Caco-2 (cell line): ENCODE measurements around the gene SKIC8. TPM values are rescaled to one million over a fixed set of nuclear protein-coding genes. Genes with fewer than 3 reads are reported as not detected.

ENCODE experiments used
- BruUV-seq: library from RNA; stranded (reverse); fragments of 400-500 nt; replicated peaks from 2 replicates; lab custom pipeline; 2021; lab: Mats Ljungman, UMichigan
- CTCF ChIA-PET: fragments of 300-600 bp; sonication (Branson Sonifier 250); formaldehyde crosslinking; loops from one replicate; lab custom pipeline; 2022; ENCODE audit warnings: antibody characterized with exemption; lab: Charles Lee
- POLR2A ChIA-PET: fragments of 300-600 bp; sonication (Branson Sonifier 250); formaldehyde crosslinking; loops from one replicate; lab custom pipeline; 2022; ENCODE audit warnings: antibody characterized with exemption; lab: Charles Lee
- DNase-seq, 2 experiments: peaks; one replicate each; pipeline versions ENCODE4 v3.0.0 to v3.0.0-alpha.2; 2020 to 2022
- H3K27me3 ChIP-seq: replicated peaks from 2 replicates; pipeline ENCODE4 v1.6.0; 2011; ENCODE audit warnings: low read length; ENCODE audit not compliant: control insufficient read depth, insufficient read depth
- H3K36me3 ChIP-seq: 2 replicates; pipeline ENCODE4 v1.5.1; 2011; ENCODE audit warnings: low read length; ENCODE audit not compliant: control insufficient read depth, insufficient read depth
- H3K4me1 ChIP-seq: fragments of 250-450 bp; sonication (Bioruptor Pico); 2 replicates; pipeline ENCODE4 v1.5.1; 2020; ENCODE audit warnings: mild to moderate bottlenecking
- H3K4me3 ChIP-seq: 2 replicates; pipeline ENCODE4 v1.5.1; 2011; ENCODE audit warnings: low read depth, mild to moderate bottlenecking, control low read depth, low read length
- H3K9me3 ChIP-seq: fragments of 250-450 bp; sonication (Bioruptor Pico); 2 replicates; pipeline ENCODE4 v1.5.1; 2020; ENCODE audit warnings: mild to moderate bottlenecking, moderate library complexity
- H3K27ac Mint-ChIP-seq: one replicate; pipeline ENCODE4 v1.8.0; 2022; ENCODE audit warnings: mixed read lengths; ENCODE audit not compliant: unreplicated experiment
- H3K27me3 Mint-ChIP-seq: one replicate; pipeline ENCODE4 v1.8.0; 2022; ENCODE audit warnings: mixed read lengths; ENCODE audit not compliant: insufficient read depth, unreplicated experiment
- H3K36me3 Mint-ChIP-seq: one replicate; pipeline ENCODE4 v1.8.0; 2022; ENCODE audit warnings: mild to moderate bottlenecking, mixed read lengths; ENCODE audit not compliant: insufficient read depth, unreplicated experiment
- H3K4me1 Mint-ChIP-seq: one replicate; pipeline ENCODE4 v1.8.0; 2022; ENCODE audit warnings: low read depth, mixed read lengths; ENCODE audit not compliant: unreplicated experiment
- H3K4me3 Mint-ChIP-seq: one replicate; pipeline ENCODE4 v1.8.0; 2022; ENCODE audit warnings: mild to moderate bottlenecking, moderate library complexity, mixed read lengths; ENCODE audit not compliant: unreplicated experiment
- H3K9me3 Mint-ChIP-seq: one replicate; pipeline ENCODE4 v1.8.0; 2022; ENCODE audit warnings: mixed read lengths; ENCODE audit not compliant: unreplicated experiment
- CTCF ChIP-seq, 2 experiments: fragments of 200-600 bp in 1 of 2; IDR thresholded peaks; 1 replicate in 1 of 2; 2 replicates in 1 of 2; pipeline versions ENCODE4 v1.5.1 to v1.8.0; 2011 to 2022; ENCODE audit warnings: antibody characterized with exemption in 1 of 2, control low read depth in 1 of 2, inconsistent platforms in 1 of 2, low read depth in 1 of 2, low read length in 1 of 2, mild to moderate bottlenecking in 1 of 2, moderate library complexity in 1 of 2; ENCODE audit not compliant: insufficient read depth in 1 of 2, severe bottlenecking in 1 of 2, unreplicated experiment in 1 of 2
- intact Hi-C: fragments of 100-400 bp; cut with micrococcal nuclease; formaldehyde crosslinking; loops from one replicate; pipeline ENCODE4 v1.10.0; 2022; ENCODE audit not compliant: unreplicated experiment
- total RNA-seq: library from RNA; stranded (reverse); gene quantifications from 2 replicates; pipeline ENCODE4 v1.2.3, GENCODE V29; 2022

SKIC8 gene
- total RNA-seq, 1 experiment from 2014 or later: 45.7 TPM

DNA sequence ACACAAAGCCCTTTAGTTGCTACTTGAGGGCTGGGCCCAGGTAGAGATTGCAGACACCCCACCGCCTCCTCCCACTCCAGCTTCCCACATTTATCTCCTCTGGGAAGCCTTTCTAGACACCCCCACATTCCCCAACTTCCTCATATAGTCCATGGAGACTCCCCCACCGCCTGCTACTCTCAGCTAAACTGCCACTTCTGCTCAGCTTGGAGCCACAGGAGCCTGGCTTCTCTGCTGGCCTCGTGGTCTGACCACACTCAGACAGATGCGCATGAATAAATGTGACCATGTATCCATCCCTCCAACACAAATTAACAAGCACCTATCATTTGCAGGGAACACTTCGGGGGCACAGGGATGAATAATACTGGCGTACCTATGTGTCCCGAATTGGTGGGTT is 54.5 kb downstream of the SKIC8 start:
- H3K9me3 ChIP-seq: no peaks in the 10 kb centered on the region
- no peak for TF ChIP-seq CTCF (IDR thresholded peaks at IDR 0.05; ENCODE audit: insufficient read depth in 1 of 2, low read depth in 1 of 2, low read length in 1 of 2, severe bottlenecking in 1 of 2, unreplicated experiment in 1 of 2)
- intact Hi-C loops: loop anchor here (5.0 kb wide), 2 partner anchors 113 to 338 kb away; partner anchors contain the start of gene CIB2
- H3K36me3 ChIP-seq: no peaks in the 10 kb centered on the region
- no peaks in the 10 kb centered on the region for H3K36me3 Mint-ChIP-seq
- no peak overlapping the region for H3K27ac Mint-ChIP-seq
- no peaks in the 10 kb centered on the region for H3K9me3 Mint-ChIP-seq
- no peak for DNase-seq
- H3K27me3 Mint-ChIP-seq: no peaks in the 10 kb centered on the region
- H3K27me3 ChIP-seq: no peaks in the 10 kb centered on the region
- CTCF ChIA-PET: no interaction called here
- H3K4me1 ChIP-seq: peaks cover 8% of the 10 kb centered on the region; the same call in 1 of the 2 replicates
- peaks cover 6% of the 10 kb centered on the region for H3K4me1 Mint-ChIP-seq
- POLR2A ChIA-PET: interaction anchor here (0.6 kb wide), 1 partner anchor 295 kb away, joined by 3 read pairs; no protein-coding TSS in a partner anchor
- no TSS peak for BruUV-seq
- no peak overlapping the region for H3K4me3 ChIP-seq
- H3K4me3 Mint-ChIP-seq: no peak overlapping the region

- no TSS peak for BruUV-seq
- intact Hi-C loops: loop anchor here (5.0 kb wide), 2 partner anchors 112 to 337 kb away; partner anchors contain the start of gene CIB2
- peaks cover 6% of the 10 kb centered on the region for H3K4me1 Mint-ChIP-seq
- no peaks in the 10 kb centered on the region for H3K27me3 ChIP-seq
- ChIA-PET POLR2A (interaction anchor here (0.6 kb wide), 1 partner anchor 296 kb away, joined by 3 read pairs; no protein-coding TSS in a partner anchor), CTCF (interaction anchor here (0.5 to 1.0 kb wide), 2 partner anchors 48 to 131 kb away, joined by 4 read pairs; no protein-coding TSS in a partner anchor)
- no peak overlapping the region for H3K4me3 ChIP-seq
- peaks cover 8% of the 10 kb centered on the region; the same call in 1 of the 2 replicates for H3K4me1 ChIP-seq
- H3K9me3 Mint-ChIP-seq: no peaks in the 10 kb centered on the region
- no peaks in the 10 kb centered on the region for H3K36me3 ChIP-seq
- no peak overlapping the region for H3K27ac Mint-ChIP-seq
- no peak for TF ChIP-seq CTCF (IDR thresholded peaks at IDR 0.05; ENCODE audit: insufficient read depth in 1 of 2, low read depth in 1 of 2, low read length in 1 of 2, severe bottlenecking in 1 of 2, unreplicated experiment in 1 of 2)
- H3K36me3 Mint-ChIP-seq: no peaks in the 10 kb centered on the region
- H3K4me3 Mint-ChIP-seq: no peak overlapping the region
- no peak for DNase-seq
- H3K27me3 Mint-ChIP-seq: no peaks in the 10 kb centered on the region
- H3K9me3 ChIP-seq: no peaks in the 10 kb centered on the region
Measured at GRCh38 chr15:78244101-78244500, 55.3 kb downstream of the SKIC8 start.

DNA sequence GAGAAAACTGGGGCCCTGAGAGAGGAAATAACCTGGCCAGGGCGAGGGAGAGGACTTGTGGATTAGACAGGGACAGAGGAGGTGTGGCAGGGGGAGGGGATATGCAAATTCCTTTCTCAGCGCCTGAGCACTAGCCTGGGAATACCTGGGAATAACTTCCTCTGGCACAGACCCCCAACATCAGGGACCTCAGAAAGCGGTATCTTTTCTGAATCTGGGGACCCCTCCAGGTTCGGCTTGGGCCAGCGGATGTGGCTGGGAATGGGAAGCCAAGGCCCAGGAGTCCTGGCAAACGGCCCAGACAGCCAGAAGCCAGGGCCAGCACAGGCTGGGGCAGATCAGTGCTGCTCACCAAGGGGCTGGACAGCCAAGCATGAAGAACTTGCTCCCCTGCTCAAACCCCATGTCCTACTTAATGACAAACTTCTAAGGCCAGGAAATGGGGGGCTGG is 55.9 kb downstream of the SKIC8 start:
- Mint-ChIP-seq H3K9me3 (no peaks in the 10 kb centered on the region), H3K4me1 (peaks cover 6% of the 10 kb centered on the region), H3K27me3 (no peaks in the 10 kb centered on the region), H3K36me3 (no peaks in the 10 kb centered on the region), H3K4me3 (no peak overlapping the region), H3K27ac (no peak overlapping the region)
- ChIA-PET POLR2A (no interaction called here), CTCF (interaction anchor here (0.5 to 4.3 kb wide), 4 partner anchors 48 to 135 kb away, joined by 3 to 21 read pairs (median 4); no protein-coding TSS in a partner anchor)
- no peaks in the 10 kb centered on the region for H3K36me3 ChIP-seq
- peaks cover 8% of the 10 kb centered on the region; the same call in 1 of the 2 replicates for H3K4me1 ChIP-seq
- no peak for DNase-seq
- H3K4me3 ChIP-seq: no peak overlapping the region
- no TSS peak for BruUV-seq
- intact Hi-C loops: loop anchor here (5.0 kb wide), 2 partner anchors 111 to 336 kb away; partner anchors contain the start of gene CIB2
- no peaks in the 10 kb centered on the region for H3K9me3 ChIP-seq
- no peaks in the 10 kb centered on the region for H3K27me3 ChIP-seq
- no peak for TF ChIP-seq CTCF (IDR thresholded peaks at IDR 0.05; ENCODE audit: insufficient read depth in 1 of 2, low read depth in 1 of 2, low read length in 1 of 2, severe bottlenecking in 1 of 2, unreplicated experiment in 1 of 2)
